HG03196 (cell line): ENCODE data around the gene RGL4.
A peak's percentile ranks its signal among the peaks of the same experiment; 100 is the strongest.

Experiments used
- ATAC-seq: cut with Tn5 transposase; IDR thresholded peaks from one replicate; pipeline ENCODE4 v1.9.1; 2021; ENCODE audit not compliant: unreplicated experiment

RGL4 gene

GRCh38 chr22:23697031-23697970 is 6.5 kb downstream of the RGL4 start:
- ATAC-seq = no peak

DNA sequence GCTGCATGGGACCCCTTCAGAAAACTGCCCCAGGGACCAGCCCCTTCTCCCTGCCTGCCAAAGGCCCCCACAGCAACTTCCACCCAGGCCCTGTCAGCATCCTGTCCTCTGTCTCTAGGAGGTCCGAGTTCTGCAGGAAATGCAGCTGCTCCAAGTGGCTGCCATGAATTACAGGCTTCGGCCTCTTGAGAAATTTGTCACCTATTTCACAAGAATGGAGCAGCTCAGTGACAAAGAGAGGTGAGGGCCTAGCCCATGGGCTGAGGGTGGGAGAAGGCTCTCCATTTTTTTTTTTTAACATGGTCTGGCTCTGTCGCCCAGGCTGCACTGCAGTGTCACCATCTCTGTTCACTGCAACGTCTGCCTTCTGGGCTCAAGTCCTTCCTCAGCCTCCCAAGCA is 7.3 kb downstream of the RGL4 start:
- ATAC-seq = no peak

GRCh38 chr22:23698673-23699235 is 7.9 kb downstream of the RGL4 start:
- ATAC-seq = no peak

DNA sequence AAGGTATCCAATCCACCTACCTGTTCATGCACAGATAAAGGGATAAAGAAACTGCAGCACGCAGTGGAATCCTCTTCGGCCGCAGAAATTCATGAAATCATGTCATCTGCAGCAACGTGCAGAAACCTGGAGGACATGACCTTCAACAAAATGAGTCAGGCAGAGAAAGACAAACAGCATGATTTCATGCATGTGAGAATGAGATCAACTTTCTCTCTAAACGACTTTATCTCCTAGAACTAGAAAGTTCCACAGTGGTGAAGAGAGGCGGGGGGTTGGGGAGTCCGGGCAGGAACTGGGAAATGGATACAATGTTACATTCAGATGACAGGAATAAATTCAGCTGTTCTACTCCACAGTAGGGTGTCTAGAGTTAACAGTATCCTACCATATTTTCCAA is 9.9 kb downstream of the RGL4 start:
- no peak for ATAC-seq

DNA sequence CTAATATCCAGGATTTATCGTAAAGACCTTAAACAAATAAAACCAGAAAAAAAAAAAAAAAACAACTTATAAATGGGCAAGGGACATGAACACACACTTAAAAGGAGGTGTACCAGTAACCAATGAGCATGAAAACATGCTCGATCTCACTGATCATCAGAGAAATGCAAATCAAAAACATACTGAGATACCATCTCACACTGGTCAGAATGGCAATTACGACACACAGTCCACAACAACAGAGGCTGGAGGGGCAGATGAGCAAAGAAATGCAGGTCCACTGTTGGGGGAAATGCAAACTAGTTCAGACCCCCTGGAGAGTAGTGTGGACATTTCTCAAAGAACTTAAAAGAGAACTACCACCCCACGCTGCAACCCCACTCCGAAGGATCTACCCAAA is 13.2 kb downstream of the RGL4 start:
- ATAC-seq = no peak

DNA sequence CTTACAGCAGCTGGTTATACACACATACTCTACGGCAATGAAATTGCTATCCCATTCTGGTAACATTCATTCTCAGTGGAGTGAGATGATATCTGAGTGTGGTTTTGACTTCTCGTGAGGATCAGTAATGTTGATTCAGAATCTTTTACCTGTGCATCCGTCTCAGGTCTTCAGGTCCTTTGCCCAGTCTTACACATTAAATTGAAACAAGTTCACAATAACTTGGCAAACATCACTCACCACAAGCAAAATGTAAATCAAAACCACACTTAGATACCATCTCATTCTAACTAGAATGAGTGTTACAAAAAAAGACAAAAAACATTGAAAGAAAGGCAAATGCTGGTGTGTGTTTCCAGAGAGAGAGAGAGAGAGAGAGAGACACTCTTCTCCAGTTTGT is 14.0 kb downstream of the RGL4 start:
- ATAC-seq = no peak

- ATAC-seq = no peak
Observed at GRCh38 chr22:23705358-23705757, 14.5 kb downstream of the RGL4 start.

DNA sequence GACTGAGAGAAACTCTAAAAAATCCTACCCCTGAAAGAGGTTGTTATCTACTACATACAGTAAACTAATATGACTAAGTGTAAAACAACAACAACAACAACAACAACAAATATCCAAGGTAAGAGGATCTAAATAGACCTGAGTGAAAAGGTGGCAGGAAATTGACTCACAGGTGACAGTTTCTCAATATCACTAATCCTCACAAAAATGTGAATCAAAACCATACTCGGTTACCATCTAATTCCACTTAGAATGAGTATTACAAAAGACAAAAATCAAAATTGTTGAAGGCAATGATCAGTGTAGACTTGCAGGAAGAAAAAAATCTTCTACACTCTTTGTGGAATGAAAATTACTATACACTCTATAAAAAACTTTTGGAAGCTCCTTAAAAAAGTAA is 17.5 kb downstream of the RGL4 start:
- no peak for ATAC-seq

DNA sequence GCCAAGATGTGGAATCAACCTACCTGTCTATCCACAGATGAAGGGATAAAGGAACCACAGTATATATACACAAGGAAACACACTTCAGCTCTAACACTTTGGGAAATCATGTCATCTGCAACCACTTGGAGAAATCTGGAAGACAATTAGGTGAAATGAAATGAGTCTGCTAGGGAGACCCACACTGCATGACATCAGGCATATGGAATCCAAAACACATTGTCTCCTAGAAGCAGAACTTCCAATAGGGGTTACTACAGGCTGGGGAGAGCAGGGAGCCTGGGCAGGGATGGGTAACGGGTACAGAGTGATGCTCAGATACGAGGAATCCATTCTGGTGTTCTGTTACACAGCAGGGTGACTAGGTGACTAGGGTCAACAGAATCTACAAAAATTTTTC is 18.3 kb downstream of the RGL4 start:
- ATAC-seq = no peak

DNA sequence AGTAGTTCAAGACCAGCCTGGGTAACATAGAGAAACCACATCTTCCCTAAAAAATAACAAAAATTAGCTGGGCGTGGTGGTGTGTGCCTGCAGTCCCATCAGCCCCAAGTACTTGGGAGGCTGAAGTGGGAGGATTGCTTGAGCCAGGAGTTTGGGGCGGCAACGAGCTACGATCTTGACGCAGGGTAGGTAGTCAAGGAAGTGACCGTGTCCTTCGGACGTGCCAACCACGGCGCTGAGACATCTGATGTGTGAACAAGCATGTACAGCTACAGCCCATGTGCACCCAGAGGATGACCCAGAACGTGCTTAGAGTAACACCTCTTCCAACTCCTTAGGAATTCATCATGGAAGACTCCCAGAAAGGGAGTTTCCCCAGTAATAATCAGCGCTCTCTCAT is 21.4 kb downstream of the RGL4 start:
- no peak for ATAC-seq

DNA sequence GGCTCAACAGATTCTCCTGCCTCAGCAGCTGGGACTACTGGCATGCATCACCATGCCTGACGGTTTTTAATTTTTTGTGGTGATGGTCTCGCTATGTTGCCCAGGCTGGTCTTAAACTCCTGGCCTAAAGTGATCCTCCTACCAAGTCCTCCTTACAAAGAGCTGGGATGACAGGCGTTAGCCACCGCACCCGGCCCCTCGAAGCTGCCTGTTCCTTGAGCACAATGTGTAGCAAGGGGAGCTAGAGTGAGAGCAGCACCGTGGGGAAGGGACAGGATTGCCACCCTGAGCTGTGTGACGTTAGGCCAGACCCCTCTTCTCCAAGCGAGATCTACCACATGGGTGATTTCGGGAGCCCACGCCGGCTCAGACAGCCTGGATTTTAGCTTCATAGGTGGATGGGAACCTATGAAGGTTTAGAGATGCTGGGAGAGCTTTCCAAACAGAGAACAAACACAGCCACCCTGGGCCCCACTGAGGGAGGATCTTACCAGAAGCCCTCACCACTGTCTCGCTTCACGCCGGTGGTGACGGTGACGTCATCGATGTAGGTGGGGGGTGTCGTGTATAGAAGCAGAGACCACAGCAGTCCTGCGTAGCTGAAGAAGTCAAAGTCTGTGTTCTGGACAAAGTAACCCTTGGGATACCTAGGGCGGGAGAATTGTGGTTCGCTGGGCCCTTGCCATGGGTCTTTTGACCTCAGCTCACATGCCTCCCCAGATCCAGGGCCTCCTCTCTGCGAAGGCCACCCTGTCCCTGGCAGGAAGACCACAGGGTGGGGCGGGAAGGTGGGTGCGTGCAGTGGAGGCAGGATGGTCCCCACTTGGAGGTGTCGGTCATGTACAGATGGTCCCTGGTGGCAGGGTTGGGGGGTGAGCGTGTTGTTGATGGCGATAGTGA is 23.1 kb downstream of the RGL4 start:
- ATAC-seq = no peak

DNA sequence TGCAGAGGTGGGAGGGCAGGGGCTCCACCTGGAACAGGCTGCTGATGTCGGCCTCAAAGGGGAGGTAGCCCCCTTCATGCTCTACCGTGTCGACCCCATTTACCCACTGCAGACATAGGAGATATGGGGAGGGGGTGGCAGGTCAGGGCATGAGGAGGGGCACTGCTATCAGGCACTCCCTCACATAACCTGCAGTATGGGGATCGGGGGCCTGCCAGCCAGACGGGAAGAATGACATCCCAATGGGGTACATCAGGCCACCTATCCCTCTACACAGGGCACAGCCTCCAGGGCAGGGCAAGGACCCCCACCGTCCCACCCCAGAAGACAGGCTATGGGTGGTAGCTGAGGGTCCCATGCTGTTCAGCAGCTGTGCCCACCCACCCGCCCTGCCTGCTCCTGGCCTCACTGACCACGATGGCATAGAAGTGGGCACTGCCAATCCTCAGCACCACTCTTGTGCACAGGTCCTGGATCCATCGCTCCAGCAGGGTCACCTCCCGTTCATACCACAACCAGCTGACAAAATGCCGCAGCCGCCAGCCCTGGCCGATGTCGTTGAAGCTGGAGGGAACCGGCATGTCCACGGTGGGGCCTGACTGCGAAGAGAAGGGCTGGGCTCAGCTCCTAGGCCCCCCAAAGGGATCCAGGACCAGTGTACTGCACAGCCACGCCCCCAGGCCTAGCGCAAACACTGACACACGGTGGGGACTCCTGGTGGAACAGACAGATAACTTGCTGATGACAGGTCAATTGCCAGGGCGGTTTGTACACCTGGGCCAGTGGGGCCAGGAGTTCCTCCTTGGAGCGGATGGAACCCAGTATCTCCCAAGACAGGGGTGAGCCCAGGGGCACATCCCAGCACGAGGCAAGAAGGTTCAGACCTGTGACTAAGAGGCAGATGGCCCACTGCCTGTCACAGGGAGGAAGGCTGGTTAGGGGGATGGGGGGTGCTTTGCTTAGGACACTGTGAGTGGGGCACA is 24.1 kb downstream of the RGL4 start:
- no peak for ATAC-seq

- ATAC-seq = no peak
Observed at GRCh38 chr22:23715806-23716375, 25.1 kb downstream of the RGL4 start.

DNA sequence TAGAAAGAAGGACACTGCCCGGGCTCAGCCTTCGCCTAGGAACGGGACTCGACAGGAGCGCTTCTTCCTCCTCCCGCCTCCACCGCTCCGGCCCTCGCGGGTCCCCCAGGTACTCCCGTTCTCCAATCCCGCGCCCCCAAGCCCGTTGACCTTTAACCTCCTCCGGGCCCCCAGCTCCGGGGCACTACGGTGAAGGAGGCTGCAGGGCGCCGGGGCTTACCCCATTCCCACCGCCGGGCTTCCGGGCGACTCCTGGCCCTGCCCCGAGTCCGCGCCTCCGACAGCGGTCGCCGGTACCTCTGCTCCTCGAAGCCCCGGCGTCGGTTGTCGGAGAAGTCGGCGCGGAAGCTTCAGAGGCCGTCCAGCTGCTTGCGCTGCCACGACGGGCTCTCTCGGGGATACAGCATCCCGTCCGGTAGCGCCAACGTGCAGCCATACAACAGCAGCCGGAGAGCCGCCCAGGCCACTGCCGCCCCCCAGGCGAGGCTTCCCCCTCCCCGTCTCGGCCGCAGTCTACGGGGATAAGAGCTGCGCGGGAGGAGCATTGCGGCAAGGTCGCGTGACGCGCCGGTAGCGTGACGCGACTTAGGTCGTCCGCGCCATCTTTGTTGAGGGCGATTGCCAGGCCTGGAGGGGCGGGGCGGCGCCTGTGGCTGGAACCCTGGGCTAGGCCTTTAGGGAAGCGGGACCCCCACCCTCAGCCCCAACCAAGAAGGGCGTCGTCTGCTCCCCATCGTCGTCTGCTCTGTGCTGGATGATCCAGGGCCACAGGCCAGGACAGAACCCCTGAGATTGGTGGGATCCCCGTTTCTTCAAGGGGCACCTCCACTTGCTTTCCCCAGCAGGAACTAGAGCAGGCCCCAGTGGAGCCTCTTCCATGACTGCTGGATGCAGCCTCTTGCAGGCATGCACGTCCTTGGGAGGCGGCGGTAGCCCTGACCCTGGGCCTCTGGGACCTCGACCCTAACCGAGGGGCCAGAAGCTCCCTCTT is 26.3 kb downstream of the RGL4 start:
- ATAC-seq = peak; percentile 62

- ATAC-seq = no peak
Observed at GRCh38 chr22:23718371-23719165, 27.8 kb downstream of the RGL4 start.

DNA sequence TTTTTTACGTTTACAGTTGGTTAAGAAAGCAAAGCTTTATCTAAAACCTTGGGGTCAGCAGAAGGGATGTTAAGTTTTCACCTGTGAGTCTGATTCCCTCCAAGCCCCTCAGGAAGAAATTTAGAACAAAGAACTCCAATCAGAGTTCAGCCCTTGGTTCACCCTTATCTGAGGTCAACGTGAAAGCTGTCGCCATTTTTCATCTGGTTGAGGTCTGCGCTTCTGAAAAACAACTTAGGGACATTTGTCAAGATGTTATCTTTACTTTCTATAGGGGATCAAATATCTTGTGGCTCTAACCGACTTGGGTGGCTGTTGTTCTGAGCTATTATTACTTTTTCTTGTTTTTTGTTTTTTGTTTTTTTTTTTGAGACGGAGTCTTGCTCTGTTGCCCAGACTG is 30.0 kb downstream of the RGL4 start:
- ATAC-seq = no peak

GRCh38 chr22:23722160-23722559 is 31.3 kb downstream of the RGL4 start:
- no peak for ATAC-seq

DNA sequence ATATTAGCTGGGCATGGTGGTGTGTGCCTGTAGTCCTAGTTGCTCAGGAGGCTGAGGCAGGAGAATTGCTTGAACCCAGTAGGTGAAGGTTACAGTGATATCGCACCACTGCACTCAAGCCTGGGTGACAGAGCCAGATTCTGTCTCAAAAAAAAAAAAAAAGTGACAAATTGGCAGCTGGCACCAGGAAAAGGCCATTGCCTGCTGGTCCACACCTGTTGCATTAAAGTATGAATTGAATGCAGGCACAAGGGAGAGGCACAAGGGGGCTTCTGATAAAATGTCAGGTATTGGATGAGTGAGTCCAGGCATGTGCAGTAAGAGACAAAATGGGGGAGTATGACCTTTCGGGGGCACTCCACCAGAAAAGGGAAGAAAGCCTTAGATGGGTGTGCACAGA is 31.9 kb downstream of the RGL4 start:
- no peak for ATAC-seq
